ENCODE measurements around the gene HTR3B. TPM values are rescaled to one million over a fixed set of nuclear protein-coding genes. Genes with fewer than 3 reads are reported as not detected.

Gene HTR3B
- total RNA-seq, 4 donors from 2014 or later, result not detected

GRCh38 chr11:113881856-113882255, 22.7 kb upstream of the HTR3B start:
- no peaks in the 10 kb centered on the region for H3K27me3 ChIP-seq
- H3K36me3 ChIP-seq, result no peaks in the 10 kb centered on the region
- intact Hi-C loops (cut with DNase I), result no loop called here
- WGBS, 2 donors, result 93 to 94% methylated on average over 1 of the region's 1 CpG
- no peaks in the 10 kb centered on the region for H3K9me3 ChIP-seq
- H3K27ac ChIP-seq, result no peak overlapping the region
- H3K4me3 ChIP-seq (replicated peaks in 1 of 3), result no peak overlapping the region
- H3K4me1 ChIP-seq, result no peaks in the 10 kb centered on the region
- DNase-seq, result no peak
- no peak for TF ChIP-seq POLR2A (IDR thresholded peaks at IDR 0.05)
- TF ChIP-seq CTCF (IDR thresholded peaks at IDR 0.05), result no peak

- TF ChIP-seq CTCF (IDR thresholded peaks at IDR 0.05) (no peak), POLR2A (IDR thresholded peaks at IDR 0.05) (no peak)
- no peaks in the 10 kb centered on the region for H3K9me3 ChIP-seq
- H3K4me1 ChIP-seq, result no peaks in the 10 kb centered on the region
- no peaks in the 10 kb centered on the region for H3K36me3 ChIP-seq
- 63 to 64% methylated on average over 7 of the region's 7 CpGs for WGBS, 2 donors
- H3K4me3 ChIP-seq (replicated peaks in 1 of 3), result no peak overlapping the region
- H3K27ac ChIP-seq, result no peak overlapping the region
- DNase-seq, result peak; percentile 47 to 56
- intact Hi-C loops (cut with DNase I), result no loop called here
- no peaks in the 10 kb centered on the region for H3K27me3 ChIP-seq
These were observed 20.2 kb upstream of the HTR3B start for GRCh38 chr11:113884361-113884836.

- no peaks in the 10 kb centered on the region for H3K27me3 ChIP-seq
- no peak for DNase-seq
- H3K36me3 ChIP-seq, result no peaks in the 10 kb centered on the region
- H3K9me3 ChIP-seq, result no peaks in the 10 kb centered on the region
- H3K4me3 ChIP-seq (replicated peaks in 1 of 3), result no peak overlapping the region
- TF ChIP-seq POLR2A (IDR thresholded peaks at IDR 0.05), result no peak
- no peak for TF ChIP-seq CTCF (IDR thresholded peaks at IDR 0.05)
- H3K4me1 ChIP-seq, result no peaks in the 10 kb centered on the region
- no peak overlapping the region for H3K27ac ChIP-seq
- intact Hi-C loops (cut with DNase I), result no loop called here
- 68 to 69% methylated on average over 6 of the region's 6 CpGs for WGBS, 2 donors
These were observed 18.7 kb upstream of the HTR3B start for GRCh38 chr11:113885897-113886296.

- TF ChIP-seq POLR2A (IDR thresholded peaks at IDR 0.05) (no peak), CTCF (IDR thresholded peaks at IDR 0.05) (no peak)
- Histone ChIP-seq H3K9me3 (no peaks in the 10 kb centered on the region), H3K4me3 (replicated peaks in 1 of 3) (no peak overlapping the region), H3K27ac (no peak overlapping the region), H3K4me1 (no peaks in the 10 kb centered on the region), H3K27me3 (no peaks in the 10 kb centered on the region), H3K36me3 (no peaks in the 10 kb centered on the region)
- intact Hi-C loops (cut with DNase I), result no loop called here
- DNase-seq, result no peak
These were observed 15.7 kb upstream of the HTR3B start for GRCh38 chr11:113888848-113889247.

GRCh38 chr11:113894421-113894996, 10.1 kb upstream of the HTR3B start:
- Histone ChIP-seq H3K4me1 (peaks cover 8 to 20% of the 10 kb centered on the region in 2 donors), H3K4me3 (replicated peaks in 1 of 3) (no peak overlapping the region), H3K36me3 (no peaks in the 10 kb centered on the region), H3K27me3 (no peaks in the 10 kb centered on the region), H3K27ac (no peak overlapping the region), H3K9me3 (no peaks in the 10 kb centered on the region)
- DNase-seq, result no peak
- intact Hi-C loops (cut with DNase I), result loop anchor here (10.0 kb wide), 1 partner anchor 140 kb away; no protein-coding TSS in a partner anchor
- WGBS, 2 donors, result 75 to 84% methylated on average over 9 of the region's 9 CpGs
- TF ChIP-seq POLR2A (IDR thresholded peaks at IDR 0.05) (no peak), CTCF (IDR thresholded peaks at IDR 0.05) (no peak)

Measured in thyroid gland (tissue), 4 donors.